GM12801 (cell line): ENCODE measurements around the gene PYM1.

Source experiments
- CTCF ChIP-seq: IDR thresholded peaks from one replicate; pipeline ENCODE4 v1.5.1; 2011; ENCODE audit warnings: control low read depth; ENCODE audit not compliant: insufficient read length; ENCODE audit errors: extremely low read depth

PYM1 gene

GRCh38 chr12:55927588-55928502 is at the start of gene PYM1:
Gene PYM1 (minus strand): TSS chr12:55927894. CDS start chr12:55927761, 133 bp downstream.
- no peak for TF ChIP-seq CTCF

- no peak for TF ChIP-seq CTCF
These were observed 46.6 kb upstream of the PYM1 start for GRCh38 chr12:55974308-55974730.

- no peak for TF ChIP-seq CTCF
These were observed 46.1 kb upstream of the PYM1 start, which contains the start of gene RAB5B for GRCh38 chr12:55973599-55974307. Gene RAB5B (plus strand): TSS chr12:55974078. CDS start chr12:55986961, 12,883 bp downstream.

- TF ChIP-seq CTCF = no peak
These were observed 45.4 kb upstream of the PYM1 start for GRCh38 chr12:55972911-55973598.

GRCh38 chr12:55972456-55972855 is 44.8 kb upstream of the PYM1 start:
- TF ChIP-seq CTCF = no peak

GRCh38 chr12:55972042-55972441 is 44.3 kb upstream of the PYM1 start:
- no peak for TF ChIP-seq CTCF

- TF ChIP-seq CTCF = no peak
These were observed 43.1 kb upstream of the PYM1 start for GRCh38 chr12:55970775-55971174.
